ENCODE results near the gene KIF26B.

Gene KIF26B

DNA sequence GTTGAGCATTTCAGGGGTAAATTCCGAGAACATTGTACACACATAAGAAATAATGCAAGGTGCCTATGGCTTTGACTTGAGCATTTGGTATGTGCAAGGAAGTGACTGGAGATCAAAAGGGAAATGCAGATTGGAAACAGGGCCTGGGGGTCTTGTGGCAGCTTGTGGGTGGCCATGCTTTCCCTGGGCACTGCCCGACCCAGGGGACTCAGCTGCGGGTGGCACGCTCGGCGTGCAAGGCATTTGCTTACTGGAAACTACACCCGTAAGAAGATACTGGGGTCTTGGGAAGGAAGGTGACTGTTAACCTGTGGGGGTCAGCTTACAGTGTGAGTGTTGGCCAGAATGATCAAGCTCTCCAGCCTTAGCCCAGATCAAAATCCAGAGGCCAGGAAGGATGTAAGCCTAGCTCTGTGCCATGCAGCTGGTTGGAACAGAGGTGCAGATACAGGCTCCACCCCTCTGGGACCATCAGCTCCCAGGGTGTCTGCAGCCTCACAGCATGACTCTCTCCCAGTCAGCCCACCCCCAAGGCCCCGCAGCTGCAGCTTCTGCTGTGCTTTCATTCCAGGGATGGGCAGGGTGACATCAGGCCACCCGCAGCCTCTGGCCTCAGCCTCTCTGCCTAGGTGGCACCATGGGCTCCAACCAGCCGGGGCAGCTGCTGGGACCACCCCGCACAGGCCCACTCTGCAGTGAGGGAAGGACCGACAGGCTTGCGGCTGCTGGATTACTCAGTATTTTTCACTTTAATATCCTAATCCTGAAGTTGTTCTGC lies 55.1 kb downstream of the KIF26B start:
- DNase-seq (ENCODE audit: low spot score): no peak

DNA sequence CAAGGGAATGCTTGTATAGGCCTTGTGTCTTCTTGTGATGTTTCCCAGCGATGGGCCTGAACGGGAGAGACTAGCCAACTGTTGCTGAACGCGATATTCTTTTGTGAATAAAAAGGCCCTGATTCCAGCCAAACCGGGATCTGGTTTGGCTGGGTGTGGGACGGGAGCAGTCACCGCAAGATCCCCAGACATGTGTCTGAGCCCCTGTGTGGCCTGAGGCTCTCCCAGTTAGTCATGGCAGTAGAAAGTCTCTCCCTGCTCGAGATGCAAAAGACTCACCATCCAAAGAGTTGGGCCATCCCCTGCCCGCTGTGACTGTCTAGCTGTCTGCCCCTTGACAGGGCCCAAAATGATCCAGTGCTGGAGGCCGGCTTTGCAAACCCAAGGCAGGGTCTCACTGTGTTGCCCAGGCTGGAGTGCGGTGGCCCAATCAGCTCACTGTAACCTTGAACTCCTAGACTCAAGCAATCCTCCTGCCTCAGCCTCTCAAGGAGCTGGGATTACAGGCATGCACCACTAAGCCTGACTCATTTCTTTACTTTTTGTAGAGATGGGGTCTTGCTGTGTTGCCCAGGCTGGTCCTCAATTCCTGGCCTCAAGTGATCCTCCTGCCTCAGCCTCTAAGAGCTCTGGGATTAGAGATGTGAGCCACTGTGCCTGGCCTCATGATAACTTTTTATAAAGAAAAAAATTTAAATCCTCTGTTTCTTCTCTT lies 56.4 kb downstream of the KIF26B start:
- DNase-seq (ENCODE audit: low spot score): no peak

DNA sequence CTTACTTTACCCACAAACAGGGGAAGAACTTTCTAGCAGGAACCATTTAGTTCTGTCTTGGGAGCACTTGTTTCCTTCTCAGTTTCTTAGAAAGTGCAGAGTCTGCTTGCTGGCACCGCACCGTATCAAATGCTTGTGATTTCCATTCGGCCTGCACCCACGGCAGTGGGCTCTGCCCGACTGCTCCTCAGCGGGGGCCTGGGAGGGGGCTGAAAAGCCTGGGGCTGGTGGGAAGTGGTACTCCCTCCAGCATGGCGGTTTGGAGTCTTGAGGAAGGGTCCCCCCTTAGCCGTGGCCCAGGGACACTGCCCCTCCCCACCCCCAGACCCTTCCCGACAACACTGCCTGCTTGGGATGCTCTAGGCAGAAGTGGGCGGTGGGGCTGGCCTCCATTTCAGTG lies 57.0 kb downstream of the KIF26B start:
- DNase-seq (ENCODE audit: low spot score): no peak

DNA sequence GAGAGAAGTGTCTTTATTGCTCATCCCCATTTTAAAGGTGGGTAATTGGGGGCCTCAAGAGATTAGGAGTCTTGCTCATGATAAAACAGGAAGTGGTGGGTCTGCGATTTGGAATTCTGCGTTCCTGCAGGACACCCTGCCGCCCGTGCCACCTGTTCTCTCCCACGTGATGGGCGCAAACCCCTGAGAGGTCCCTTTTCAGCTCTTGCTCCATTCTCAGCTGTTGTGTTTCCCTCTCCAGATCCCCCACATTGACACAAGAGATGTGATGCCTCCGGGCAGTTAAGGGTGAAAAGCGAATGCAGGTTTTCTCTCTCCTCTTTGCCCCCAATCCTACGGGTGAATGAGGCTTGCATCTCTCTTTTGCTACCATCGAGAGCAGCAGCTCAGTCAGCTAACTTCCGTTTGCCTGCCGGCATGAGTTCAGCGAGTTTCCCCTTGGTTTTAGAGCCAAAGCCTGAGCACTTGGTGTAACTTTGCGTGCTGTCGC lies 57.5 kb downstream of the KIF26B start:
- no peak for DNase-seq (ENCODE audit: low spot score)

DNA sequence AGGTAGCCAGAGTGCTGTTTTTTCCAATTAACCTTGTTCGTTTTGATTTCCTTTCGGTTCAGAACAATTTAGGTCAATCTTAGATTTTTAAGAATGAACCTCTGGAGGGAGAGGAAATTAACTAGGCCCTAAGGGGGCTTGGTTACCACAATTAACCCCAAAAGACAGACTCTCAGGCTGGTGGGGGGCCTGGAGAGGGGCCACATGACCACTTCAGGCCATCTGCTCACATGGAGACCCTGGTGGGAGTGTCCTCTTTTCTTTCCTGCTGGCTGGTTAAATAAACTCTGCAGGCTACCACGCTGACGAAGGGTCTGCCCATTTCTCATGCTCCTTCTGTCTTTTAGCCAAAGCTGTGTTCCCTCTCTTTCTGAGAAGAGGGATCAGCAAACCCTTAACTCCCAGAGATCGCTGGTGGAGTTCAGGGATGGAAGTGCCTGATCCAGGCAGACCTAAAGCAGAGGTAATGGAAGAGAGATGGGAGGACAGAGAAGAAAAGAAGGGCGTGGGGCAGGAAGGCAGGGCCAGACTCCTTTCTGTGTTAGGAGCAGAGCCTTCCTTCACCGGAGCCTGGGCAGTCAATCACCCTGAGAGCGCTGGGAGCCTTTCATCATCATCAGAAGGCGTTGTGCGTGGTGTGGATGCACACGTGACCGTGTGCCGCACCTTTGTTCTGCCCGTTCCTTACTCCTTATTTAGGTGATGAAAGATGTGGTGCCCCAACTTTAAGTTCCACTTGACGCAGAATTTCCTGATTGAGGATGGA lies 58.5 kb downstream of the KIF26B start:
- DNase-seq (ENCODE audit: low spot score): no peak

DNA sequence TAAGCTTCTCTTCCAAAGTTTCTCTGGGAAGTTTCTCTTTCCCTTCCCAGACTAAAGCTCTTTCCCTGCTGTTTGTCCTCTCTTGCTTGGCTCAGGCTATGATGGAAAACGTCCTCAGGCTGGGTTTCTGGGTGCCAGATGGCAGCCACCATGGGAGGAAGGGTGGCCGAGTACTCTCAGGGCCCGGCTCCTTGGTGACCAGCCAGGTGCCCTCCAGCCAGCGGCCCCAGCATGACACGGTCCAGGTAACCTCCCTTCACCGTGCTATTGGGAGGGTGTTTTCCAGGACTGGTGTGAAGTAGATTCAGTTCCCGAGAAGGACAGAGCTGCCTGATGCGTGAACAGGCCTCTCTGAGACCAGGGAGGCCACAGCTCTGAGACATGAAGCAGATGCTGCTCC lies 60.3 kb downstream of the KIF26B start:
- no peak for DNase-seq (ENCODE audit: low spot score)

DNA sequence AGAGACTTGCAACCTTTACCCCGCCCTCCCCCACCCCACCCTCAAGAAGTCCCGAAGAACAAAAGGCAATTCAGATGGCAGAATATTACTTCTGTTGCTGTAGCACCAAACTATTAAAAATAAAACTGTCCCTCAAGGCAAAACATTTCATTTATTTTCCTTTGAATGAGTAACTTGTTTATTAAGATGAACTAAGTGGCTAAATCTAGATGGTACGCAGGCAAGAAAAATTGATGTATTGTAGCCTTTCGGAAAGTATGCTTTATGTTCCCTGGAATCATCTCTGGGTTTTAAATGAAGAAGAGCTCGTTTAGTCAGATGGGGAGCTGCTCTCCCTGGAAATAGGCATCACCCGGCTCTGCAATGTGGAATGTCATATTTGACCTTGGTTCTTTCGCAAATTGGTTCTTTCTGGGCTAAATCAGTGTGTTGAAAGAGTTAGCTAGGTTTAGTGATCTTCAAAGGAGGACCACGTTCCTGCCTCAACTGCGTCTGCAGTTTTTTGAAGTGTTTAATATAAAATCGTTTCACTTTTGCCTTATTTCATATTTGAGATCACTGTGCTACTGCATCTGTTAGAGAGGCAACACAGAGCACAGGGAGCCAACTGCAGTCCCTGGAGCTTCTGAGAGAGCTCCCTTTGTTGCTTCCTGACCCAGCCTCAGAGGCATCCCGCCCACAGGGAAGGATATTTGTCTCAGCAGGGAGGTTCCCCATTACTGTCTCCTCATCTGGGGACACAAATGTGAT lies 61.8 kb downstream of the KIF26B start:
- no peak for DNase-seq (ENCODE audit: low spot score)

DNA sequence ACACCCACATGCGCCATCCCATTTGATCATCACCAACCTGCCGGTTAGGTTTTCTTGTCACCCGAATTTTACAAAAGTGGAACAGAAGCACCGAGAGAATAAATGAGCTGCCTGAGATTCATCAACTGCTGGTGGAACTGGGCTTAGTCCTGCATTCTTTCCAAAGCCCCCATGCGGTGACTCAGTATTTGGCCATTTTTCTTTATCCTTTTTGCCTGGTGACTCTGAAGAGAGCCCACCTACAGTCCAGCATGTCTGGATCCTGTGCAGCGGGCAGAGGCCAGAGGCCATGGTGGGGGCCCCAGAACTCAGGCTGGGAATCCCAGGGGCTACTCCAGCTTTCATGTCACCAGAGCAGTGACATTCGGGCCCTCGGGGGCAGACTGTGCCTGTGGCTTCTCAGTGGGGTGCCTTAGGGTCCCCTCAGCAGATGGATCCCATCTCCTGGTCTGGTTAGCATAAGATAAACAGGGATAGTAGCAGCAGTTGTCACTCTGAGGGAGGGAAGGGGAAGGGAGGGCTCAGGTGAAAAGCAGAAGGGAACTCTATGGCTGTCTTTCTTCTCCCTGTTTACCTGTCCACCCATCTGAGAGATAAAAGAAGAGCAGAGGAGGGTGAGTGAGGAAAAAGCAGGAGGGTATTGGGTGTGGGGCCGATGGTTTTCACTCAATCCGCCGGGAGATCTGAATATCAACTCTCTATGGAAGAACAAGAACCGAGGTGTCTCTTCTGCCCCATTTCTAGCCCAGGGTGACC lies 63.2 kb downstream of the KIF26B start:
- no peak for DNase-seq (ENCODE audit: low spot score)

DNA sequence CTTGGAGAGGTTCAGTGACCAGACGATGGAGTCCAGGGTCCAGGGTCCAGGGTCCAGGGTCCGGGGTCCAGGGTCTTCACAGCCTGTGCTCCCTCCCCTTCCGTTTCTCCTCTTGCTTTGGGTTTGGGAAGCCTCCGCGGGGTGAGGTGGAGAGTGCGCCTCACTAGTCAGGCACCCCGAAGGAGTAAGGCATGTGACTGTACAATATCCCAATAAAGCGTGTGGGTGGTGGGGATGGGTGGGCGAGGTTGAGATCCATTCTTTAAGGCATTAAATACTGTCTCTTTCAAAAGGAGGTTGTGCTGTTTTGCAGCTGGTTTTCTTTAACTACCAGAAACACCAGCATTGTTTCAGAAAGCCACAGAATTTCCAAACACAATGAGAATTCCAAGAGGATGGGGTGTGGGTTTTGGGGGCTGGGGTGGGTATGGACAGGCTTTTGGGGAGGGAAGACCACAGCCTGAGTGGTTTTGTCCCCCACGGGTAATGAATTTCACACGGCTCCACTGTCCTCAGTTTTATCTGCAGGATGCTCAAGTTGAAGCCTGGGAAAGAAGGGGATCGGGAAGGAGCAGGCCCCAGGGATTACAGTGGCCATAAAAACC lies 65.7 kb downstream of the KIF26B start:
- DNase-seq (ENCODE audit: low spot score): no peak

DNA sequence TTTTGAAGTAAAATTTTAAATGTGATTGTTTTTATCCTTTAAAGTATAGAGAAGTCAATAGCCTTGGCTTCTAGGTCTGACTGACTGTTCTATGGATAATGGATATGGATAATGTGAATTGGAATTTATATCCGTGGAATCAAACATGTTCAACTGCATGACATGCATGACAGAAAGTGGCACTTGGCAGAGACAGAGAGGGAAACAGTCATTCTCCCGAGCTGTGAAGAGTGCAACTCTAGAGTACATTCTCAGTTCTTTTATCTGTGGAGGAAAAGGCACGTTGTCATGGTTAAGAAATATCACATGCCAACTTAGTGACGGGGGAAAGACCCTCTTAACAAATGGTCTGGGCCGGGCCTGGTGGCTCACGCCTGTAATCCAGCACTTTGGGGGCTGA lies 67.0 kb downstream of the KIF26B start:
- DNase-seq (ENCODE audit: low spot score): no peak

DNA sequence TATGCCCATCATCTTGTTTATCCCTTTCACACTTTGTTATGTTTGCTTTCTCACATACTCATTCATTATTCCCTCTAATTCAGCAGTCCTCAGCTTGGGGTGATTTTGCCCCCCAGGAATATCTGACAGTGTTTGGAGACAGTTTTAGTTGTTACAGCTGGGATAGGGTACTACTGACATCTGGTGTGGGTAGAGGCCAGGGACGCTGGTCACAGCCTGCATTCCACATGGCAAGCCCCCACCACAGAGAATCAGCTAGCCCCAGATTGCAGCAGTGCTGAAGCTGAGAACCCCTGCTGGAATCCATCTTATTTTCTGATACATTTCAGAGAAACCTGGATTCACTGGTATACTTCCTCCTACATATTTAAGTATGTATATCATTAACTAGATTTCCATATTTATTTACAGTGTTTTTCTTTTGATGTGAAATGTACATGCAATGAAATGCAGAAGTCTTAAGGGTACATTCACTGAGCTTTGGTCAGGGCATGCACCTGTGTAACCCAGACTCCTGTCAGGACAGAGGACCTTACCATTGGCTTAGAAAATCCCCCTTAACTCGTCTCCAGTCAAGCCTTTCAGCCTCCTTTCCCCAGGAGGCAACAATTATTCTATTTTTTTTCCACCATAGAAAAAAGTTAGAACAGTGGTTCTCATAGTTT lies 68.3 kb downstream of the KIF26B start:
- DNase-seq (ENCODE audit: low spot score): no peak

DNA sequence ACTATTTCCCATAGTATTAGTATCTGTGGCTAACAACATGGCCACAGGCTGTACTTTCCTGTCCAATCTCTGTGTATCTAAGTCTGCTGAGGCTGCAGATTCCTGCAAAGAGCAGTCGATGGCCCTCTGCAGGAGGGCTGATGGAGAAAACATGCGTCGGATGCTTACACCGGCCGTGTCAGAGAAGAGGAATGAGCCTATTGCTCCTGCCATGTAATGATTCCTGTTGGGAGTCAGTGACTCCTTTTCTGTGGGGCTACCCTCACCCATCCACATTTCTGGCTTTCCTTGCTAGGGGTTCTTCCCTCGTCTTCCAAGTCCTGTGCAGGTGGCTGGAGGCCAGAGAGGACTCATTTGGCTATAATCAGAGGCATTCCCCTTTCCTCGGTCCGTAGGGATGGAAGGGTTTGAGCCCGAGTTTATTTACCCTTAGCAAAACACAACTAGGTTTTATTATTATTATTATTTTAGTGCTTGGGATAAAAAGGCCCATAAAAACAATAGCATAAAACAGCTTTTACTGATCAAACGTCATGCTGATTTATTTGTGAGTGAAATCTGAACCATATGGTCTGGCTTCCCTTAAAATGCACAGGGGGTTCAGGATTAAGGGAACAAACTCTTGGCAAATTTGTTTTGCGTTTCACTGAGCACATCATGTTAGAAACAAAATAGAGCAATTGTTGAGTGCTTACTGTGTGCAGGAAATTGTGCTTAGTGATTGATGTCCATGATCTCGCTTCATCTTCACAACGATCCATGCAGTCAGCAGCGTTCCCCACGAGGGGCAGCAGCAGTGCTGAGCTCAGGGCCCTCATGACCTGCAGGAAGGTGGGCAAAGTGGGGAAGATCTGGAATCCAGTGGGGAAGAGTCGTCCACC lies 70.8 kb downstream of the KIF26B start:
- DNase-seq (ENCODE audit: low spot score): no peak

DNA sequence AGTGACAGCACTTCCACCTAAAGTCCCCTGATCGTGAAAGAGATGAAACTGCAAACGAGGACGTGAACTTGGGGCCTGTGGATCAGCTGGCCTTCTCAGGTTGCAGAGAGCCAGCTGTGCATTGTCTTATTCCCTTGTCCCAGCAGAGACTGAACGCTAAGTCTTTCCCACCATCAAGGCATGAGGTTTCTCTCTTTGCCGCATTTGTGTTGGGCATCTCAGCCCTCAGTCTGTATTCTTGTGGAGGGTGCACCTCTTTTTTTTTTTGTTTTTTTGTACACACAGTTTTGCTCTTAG lies 71.4 kb downstream of the KIF26B start:
- no peak for DNase-seq (ENCODE audit: low spot score)

DNA sequence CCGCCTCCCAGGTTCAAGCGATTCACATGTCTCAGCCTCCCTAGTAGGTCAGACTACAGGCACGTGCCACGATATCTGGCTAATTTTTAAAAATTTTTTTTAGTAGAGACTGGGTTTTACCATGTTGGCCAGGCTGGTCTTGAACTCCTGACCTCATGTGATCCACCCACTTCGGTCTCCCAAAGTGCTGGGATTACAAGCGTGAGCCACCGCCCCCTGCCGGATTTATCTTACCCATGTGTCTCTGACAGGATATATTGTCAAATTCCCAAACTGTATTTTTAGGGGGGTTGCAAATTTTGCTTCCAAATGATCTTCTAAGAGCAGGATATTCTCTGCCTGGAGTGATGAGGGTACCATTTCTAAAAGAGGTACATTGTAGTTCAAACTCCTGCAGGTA lies 74.3 kb downstream of the KIF26B start:
- no peak for DNase-seq (ENCODE audit: low spot score)

DNA sequence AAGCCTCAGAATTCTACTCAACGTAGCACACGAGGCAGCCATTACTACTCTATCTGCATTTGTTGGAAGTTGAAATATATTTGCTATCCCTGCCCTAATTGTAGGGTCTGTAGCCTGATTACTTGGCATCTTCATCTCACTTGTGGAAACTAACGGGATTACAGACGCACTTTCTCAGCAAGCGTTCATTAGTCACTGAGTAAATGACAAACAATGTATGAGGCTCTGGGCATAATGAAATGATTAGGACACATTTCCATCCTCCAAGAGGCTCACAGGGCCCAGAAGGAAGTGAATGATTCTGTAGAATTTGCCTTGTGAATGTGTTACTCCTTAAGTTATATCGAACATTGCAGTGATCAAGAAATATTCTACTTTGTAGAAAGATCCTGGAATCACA lies 78.1 kb downstream of the KIF26B start:
- DNase-seq (ENCODE audit: low spot score): no peak

DNA sequence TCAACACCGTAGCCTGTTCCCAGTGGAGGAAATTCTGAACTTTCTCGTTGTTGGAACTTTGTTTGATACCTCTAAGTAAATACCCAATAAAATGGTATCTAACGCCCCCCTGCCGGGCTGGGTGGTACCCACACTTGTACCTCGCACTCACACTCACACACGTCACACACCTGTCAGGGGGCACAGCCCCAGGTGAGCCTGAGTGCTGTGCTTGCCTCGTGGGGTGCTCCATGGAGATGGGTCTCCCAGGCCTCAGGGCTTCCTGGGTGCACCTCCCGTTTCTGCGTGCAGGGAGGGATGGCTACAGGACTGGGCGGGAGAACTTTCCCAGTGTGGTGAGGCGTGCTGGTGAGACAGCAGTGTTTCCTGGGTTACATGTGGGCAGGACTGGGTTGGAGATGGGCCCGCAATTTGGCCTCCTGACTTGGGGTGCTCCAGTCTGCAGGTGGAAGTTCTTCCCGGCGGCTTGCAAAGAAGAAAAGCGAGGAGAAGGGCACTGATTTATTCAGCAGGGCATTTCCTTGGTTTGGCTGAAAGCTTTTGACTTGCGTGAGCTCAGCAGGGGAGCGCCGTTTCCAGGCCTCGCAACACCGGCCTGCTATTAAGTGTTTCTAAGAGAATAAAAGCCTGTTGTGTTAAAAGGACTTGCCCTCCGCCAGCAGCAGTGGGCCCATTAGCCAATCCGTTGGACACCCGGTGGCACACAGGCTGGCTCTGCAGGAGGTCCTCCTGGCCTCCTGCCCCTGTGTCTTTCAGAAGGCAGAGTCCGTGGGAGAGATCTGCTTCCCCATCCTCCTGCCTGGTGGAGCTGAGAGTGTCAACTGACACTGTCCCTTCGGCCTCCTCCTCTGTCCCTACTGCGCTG lies 79.7 kb downstream of the KIF26B start:
- DNase-seq (ENCODE audit: low spot score): no peak

DNA sequence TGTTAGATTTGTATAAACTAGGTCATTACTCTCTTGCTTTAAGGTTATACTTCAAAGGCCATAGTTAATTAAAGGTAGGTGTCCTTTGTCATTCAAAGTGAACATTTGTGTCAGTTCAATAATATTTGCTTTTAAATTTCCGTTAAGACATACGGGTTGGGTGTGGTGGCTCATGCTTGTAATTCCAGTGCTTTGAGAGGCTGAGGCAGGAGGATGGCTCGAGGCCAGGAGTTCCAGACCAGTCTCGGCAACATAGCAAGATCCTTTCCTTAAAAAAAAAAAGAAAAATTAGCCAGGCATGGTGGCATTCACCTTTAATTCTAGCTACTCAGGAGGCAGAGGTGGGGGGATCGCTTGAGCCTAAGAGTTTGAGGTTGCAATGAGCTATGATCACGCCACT lies 80.4 kb downstream of the KIF26B start:
- no peak for DNase-seq (ENCODE audit: low spot score)

DNA sequence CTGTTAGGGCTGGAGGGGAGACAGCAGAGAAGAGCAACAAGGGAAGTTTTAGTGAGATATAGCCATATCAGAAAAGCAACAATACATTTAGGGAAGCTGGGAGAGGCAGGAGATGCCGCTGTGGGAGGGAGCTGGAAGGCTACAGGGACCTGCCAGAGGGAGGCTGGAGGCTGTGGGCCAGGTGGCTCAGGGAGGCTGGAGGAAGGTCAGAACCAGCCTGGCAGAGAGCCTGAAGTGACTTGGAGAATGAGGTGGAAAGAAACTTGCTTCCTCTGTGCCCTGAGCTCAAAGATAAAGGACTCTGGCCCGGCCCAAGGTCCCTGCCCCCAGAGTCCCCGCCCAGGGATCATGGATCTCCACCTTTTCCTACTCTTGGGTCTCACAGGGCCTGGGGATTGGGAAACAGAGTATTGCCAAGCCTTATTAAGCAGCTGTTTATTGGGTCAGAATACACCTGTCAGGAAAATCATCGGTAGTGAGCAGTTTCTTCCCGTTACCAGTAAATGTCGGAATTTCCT lies 85.9 kb downstream of the KIF26B start:
- DNase-seq (ENCODE audit: low spot score): no peak
